Erythroblast (primary cell): Measurements from ENCODE around the gene RASSF9.

Experiments used
- GATA1 ChIP-seq: IDR thresholded peaks from 2 replicates; pipeline ENCODE4 v1.6.1; 2011; ENCODE audit warnings: low read depth, mild to moderate bottlenecking, control low read depth, low read length, moderate library complexity
- POLR2A ChIP-seq: IDR thresholded peaks from 2 replicates; pipeline ENCODE4 v1.6.1; 2011; ENCODE audit warnings: mild to moderate bottlenecking, low read length

GRCh38 chr12:85755760-85756159, 80.4 kb downstream of the RASSF9 start:
- TF ChIP-seq POLR2A (no peak), GATA1 (no peak)
